Stomach (tissue), 4 donors: ENCODE data around the gene AJAP1.

ENCODE experiments used
- CTCF ChIP-seq, 7 experiments: fragments of 450-650 bp in 4 of 7; fragments of 200-600 bp in 3 of 7; sonication (generic) in 3 of 7; IDR thresholded peaks; one replicate each; pipeline ENCODE4 v1.5.1; 2016 to 2019; ENCODE audit warnings: antibody characterized with exemption in 7 of 7, control low read depth in 2 of 7, mild to moderate bottlenecking in 1 of 7
- POLR2AphosphoS5 ChIP-seq, 3 donors: sonication (generic); formaldehyde crosslinking; IDR thresholded peaks; one replicate each; pipeline ENCODE4 v1.6.1; 2016; ENCODE audit warnings: antibody characterized with exemption in 3 of 3

- TF ChIP-seq CTCF (IDR thresholded peaks at IDR 0.05) (no peak), POLR2AphosphoS5 (IDR thresholded peaks at IDR 0.05) (no peak)
Measured at GRCh38 chr1:4802024-4802423, 147.6 kb downstream of the AJAP1 start.
